HG03103 (cell line): ENCODE results near the gene TMEM169.
"Not testable (repeated sequence)": the region's sequence is repeated elsewhere in the genome, so short reads cannot be mapped to it uniquely, and the experiment has no call there.

Experiments
- ATAC-seq: cut with Tn5 transposase; IDR thresholded peaks from one replicate; pipeline ENCODE4 v1.9.1; 2021; ENCODE audit warnings: low read depth; ENCODE audit not compliant: unreplicated experiment

TMEM169 gene

DNA sequence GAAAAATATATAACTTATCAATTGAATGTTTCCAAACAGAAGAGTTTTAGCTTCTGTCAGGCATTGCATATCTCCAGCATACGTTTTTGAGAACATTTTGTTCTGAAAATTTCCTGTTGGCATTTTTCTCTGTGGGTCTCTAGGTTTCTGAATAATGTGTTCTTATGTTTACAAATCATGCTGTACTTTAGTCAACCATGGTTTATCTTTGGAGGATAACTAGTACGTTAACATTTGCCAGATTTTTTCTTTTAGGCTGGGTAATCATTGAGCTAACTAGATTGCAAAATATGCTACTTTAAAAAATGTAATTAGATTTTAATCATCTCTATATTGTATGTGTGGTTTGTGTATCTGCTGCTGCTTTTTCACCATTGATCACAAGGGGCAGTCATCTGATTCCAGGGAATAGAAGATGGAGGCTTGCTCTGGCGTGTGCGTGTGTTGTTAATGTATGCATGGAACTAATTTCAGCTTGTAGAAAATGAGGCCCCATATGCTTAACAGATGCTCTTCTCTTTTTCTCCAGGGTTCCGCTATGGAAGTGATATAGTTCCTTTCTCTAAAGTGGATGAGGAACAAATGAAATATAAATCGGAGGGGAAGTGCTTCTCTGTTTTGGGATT lies 48.7 kb downstream of the TMEM169 start:
- no peak for ATAC-seq

DNA sequence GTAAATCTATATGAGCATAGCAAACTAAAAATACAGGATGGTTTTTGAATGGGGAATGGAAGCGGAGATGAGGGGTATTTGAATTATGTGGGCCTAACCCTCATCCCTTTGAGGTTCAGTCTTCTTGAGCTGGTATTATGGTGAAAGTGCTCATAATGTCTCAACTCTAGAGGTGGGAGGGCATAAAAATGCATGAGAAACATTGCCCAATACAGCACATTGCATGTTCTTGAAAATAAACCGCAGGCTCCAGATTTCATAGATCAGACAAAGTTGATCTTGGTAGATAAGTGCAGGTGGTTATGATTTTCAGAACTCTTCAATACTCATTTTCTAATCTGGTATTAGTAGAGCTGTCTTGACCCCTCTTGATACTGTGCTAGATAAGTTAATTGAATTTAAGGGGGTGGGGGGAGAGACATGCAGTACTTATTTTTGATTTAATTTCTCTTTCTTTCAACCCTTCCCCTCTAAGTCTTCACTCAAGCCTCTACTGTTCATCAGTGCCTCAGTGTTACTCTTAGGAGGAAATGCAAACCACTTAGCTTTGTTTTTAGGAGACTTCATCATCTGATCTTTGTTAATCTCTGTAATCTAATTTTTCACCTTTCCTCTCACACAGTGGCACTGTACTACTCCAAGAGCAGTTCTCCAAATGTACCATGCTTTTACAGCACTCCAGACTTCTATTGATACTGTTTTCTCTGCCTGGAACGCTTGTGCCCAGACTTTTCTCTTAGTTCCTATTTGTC lies 49.6 kb downstream of the TMEM169 start:
- ATAC-seq: no peak

DNA sequence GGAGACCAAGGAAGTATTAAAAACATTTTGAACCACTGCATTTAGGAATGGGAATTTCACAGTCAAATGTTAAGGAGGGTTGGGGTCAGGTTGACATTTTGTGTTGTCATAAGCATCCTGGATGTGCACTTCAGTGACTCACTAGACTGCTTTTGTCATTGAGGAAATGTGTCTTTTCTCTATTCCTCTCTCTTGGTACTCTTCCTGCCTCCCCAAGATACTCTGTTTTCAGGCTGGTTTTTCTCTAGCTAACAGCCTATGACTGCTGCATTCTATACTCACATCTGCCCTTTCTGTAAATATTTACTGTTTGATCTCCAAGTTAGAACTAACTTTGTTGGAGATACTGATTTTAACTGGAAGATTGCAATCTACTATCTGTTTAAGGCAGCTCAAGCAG lies 50.9 kb downstream of the TMEM169 start:
- ATAC-seq: no peak

DNA sequence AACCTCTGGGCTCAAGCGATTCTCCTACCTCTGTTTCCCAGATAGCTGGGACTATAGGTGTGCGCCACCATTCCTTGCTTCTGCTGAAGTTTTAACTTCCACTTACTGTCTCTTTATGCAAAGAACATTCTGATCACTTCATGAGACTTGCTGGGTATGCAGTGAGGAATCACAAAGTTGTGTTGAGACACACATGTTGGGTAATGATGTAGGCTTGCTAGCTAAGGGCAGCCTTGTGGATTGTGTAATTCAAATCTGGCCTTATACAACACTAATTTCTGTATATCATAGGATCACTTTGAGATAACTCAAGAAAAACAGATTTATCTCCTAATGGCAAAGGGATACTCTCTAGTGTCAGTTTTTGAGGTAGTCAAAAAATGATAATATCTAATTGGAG lies 51.7 kb downstream of the TMEM169 start:
- ATAC-seq: no peak

DNA sequence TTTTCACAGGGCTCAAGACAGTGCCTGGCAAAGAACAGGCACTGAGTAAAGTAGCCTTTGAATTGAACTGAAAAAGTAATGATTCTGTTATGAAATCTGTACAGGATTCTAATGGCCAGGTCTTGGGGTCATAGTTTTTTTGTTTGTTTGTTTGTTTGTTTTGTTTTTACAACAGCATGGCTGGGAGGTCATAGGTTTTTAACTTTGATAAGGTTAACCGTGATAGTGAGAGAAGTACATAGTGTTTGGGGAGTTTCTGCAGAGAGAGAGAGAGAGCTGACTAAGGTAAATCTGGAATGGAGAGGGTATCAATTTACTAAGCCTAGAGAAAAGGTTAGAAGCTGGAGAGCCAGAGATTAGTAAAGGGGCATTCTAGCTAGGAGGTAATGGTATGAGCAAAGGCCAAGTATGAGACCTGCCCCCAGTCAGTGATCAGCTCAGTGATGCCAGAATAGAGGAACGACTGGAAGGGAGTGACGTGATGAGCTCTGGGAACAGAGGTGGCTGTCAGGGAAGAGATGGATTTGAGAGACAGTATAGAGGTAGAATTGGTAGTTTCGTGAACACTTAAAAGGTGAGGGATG lies 53.3 kb downstream of the TMEM169 start:
- ATAC-seq: no peak

DNA sequence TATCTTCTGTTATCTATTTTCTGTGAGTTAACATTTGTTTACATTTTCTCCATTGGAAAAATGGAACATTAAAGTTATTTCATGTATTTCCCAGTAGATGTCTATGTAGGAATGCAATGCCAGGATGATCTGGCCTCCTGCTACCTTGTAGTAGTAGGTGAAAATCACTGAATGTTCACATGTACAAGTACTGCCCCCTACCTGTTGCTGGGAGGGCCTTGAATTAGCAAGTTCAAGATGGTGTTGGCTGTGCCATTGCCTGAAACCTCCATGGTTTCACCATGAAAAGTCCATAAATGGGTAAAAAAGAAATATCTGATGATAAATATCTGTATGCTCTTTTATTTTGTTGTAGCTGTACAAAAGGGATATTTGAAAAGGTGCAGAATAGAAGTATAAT lies 58.2 kb downstream of the TMEM169 start:
- no peak for ATAC-seq

DNA sequence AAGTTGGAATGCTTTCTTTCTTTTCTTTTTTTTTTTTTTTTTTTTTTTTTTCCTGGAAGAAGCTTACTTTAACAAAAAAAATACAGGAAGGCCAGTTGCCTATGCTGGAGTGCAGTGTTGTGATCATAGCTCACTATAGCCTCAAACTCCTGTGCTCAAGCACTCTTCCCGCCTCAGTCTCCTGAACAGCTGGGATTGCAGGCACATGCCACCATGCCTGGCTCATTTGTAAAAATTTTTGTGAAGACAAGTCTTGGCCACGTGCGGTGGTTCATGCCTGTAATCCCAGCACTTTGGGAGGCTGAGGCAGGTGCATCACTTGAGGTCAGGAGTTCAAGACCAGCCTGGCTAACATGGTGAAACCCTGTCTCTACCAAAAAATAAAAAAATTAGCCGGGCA lies 59.8 kb downstream of the TMEM169 start:
- ATAC-seq: not testable (repeated sequence)

DNA sequence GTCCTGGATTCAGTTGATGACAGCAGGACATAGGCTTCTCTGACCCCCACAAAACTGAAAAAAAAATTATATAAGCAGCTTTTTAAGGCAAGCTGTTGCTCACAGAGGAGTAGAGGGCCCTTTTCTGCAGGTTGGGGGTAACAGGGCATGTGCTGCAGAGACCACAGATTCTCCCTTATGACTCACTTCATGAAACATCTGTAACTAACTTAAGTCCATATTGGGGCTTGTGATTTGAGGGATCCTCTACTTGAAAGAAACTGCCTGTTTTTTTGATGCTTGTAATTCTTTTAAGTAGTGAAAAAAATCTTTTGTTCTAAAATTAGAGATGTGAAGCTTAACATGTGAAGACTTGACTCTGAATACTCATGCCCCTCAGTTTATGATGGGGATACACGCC lies 60.8 kb downstream of the TMEM169 start:
- peak; percentile 97 for ATAC-seq

DNA sequence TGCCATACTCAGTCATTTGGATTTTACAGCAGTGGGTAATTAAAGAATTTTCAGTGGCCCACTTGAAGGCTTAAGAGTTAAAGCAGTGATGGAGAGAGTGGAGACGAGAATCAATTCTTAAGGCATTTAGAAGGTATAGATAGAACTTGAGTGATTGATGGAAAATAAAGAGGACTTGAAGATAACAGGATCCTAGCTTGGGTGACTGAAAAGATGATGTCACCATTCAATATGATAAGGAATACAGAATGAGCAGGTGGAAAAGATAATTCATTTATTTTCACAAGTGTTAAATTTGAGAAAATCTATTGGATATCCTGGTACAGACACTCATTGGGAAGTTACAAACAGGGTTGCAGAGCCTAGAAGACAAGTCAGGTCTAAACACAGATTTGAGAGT lies 62.7 kb downstream of the TMEM169 start:
- ATAC-seq: no peak

DNA sequence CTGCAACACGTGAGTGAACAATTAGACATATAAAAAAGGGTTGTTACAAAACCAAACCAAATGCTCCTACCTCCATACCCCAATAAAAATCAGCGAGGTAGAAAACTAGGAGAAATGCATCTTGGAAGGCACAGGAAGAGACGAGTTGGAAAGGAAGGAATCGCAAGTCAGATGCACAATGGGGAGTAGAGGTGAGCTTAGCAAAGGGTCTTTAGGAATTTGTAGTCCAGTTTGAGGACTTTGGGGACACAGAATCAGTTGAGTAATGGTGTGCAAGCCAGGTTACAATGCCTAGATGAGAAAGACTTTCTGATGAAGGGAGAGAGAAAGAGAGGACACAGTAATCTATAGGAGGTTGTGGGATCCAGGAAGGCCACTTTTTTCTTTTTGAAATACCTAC lies 63.1 kb downstream of the TMEM169 start:
- ATAC-seq: no peak

DNA sequence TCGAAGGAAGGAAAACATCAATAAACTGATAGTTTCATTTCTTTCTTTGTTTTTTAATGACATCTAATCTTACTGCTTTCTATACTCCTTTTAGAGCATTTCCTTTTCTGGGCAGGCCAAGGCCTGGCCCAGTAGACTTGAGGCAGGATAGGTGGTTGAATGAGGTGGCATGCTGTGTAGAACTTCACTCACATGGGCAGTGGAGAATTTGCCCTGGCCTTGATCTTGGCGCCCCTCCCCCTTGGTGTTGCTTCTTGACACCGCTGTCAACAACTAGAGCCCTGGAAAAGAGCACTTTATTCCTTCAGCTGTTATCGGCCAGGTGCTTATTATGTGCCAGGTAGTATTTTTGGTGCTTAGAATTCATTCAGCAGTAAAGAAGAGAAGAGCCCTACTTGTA lies 64.9 kb downstream of the TMEM169 start:
- ATAC-seq: no peak

DNA sequence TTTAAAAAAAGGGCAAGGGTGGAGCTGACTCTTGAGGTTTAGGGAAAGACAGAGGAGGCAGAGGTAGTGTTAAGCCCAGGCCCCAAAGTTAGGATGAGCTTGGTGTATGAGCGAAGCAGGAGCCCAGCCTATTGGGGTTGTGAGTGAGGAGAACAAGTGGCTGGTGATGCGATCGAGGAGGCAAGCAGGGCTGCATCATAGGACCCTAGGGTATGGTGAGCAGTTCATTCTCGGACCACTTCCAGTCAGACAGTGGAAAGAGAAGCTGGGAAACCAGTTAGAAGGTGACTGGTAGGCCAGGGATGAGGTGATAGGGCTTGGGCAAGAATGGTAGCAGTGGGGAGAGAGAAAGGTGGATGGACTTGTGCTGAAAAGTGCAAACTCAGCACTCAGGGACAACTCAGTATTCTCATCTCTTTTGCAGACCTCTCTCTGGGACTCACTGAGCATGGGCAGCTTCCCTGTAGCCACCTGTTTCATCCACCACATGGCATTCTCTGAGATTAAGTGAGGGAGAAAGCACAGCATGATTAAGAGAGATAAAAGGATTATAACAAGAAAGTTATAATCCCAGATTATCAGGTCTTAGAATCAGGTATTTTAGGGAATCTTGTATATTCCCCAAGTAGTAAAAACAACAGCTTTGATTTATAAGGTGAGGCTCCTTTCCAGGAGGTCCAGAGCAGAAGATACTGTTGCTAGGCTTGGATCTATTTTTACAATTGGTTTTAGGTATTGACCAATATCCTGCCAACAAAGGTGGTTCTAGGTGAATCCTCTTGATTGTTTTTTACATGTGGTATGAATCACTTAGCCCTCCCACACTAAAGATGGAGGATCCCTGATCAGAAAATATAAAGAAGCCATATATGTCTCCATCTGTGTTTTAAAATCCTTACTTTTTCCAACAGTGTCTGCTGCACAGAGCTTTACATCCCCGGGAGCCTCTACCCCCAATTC lies 65.7 kb downstream of the TMEM169 start:
- ATAC-seq: no peak

DNA sequence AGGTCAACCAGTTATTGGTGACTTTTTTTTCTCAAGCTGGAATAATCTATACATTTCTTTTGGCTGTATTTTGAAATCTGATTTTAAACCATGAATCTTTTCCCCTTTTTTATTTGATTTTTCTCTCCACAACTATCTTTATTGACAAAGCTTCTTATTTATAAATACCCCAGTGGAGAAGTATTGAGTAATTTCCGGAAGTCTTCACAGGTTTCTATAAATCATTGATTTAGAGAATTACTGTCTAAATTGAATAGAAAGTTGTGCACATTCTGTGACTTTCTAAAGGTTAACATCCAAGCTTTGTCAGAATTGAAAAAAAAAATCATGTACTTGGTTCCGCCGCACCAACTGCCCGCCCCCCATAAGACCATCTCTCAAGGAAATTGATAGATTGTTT lies 67.3 kb downstream of the TMEM169 start:
- ATAC-seq: no peak

DNA sequence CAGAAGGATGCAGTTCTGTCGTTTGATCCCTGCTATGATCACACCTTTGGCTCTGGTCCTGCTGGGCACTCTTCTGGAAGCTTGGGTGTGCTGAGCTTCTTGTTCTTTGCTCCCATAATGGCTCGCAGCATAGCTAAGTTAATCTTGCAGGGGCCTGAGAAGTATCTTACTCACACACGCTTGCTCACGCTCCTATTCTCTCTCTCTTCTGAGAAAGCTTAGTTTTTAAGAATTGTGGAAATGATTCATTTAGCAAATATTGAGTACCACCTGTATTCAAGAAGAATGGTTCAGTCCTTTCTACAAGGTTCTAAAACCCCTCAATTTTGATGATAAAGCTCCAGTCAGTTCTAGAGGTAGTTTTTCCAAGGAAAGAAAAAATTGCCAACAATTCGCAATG lies 68.0 kb downstream of the TMEM169 start:
- ATAC-seq: no peak

DNA sequence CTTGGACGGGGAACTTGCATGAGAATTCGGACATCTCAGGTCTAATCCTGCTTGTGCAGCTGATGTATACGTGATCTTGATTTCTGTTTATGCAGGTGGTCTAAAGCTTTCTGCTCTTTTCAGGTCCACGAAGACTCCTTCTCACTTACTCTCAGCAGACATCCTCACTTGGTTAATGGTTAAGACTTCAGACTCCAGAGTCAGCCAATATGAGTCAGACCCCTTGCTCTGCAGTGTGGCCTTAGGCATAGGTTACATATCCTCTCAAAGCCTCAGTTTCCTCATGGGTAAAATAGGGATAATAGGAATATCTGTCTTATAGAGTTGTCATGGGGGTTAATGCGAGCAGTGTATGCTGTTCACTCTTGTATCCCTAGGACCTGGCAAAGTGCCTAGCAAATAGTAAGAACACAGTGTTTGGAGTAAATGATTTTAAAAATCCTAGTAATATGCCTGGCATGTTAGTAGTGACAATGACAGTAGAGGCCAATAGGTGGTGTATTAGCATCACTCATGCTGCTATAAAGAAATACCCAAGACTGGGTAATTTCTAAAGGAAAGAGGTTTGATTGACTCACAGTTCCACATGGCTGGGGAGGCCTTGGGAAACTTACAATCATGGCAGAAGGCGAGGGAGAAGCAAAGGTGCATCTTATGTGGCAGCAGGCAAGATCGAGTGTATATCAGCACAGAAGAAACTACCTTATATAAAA lies 69.8 kb downstream of the TMEM169 start:
- ATAC-seq: no peak
